HFF-Myc (cell line): ENCODE results near the gene CPVL.

Source experiments
- DNase-seq: peaks from one replicate; pipeline ENCODE4 v3.0.0-alpha.2; 2011; ENCODE audit warnings: low read depth; ENCODE audit errors: extremely low read depth
- H3K4me3 ChIP-seq: replicated peaks from 2 replicates; pipeline ENCODE4 v1.5.1; 2011; ENCODE audit warnings: low read depth, mild to moderate bottlenecking, control low read depth, low read length
- TF ChIP-seq, protein P1 (sequence below): IDR thresholded peaks from 2 replicates; pipeline ENCODE4 v1.5.1; 2012; ENCODE audit warnings: mild to moderate bottlenecking, low read depth, low read length, control low read depth; ENCODE audit errors: missing control alignments

The CPVL gene

DNA sequence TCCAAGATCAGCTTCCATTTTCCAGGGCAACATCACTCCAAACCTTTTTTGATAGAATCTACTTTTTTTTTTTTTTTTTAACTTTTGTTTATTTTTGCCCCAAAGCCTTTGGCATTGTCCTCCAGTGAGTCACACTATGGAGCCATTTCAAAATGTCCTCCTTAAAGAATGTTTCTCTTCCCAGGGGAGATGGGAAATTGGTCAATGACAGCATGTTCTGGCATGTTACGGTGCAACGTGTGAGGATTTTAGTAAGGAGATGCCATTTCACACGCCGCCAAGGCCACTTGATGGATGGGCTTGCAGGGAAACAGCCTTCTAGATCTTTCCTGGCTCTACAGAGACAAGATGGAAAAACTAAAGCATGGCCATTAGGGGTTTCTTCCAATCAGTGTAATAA, 157.5 kb downstream of the CPVL start:
- DNase-seq, result peak; percentile 75
- no peak overlapping the region for H3K4me3 ChIP-seq
- TF ChIP-seq, protein P1, sequence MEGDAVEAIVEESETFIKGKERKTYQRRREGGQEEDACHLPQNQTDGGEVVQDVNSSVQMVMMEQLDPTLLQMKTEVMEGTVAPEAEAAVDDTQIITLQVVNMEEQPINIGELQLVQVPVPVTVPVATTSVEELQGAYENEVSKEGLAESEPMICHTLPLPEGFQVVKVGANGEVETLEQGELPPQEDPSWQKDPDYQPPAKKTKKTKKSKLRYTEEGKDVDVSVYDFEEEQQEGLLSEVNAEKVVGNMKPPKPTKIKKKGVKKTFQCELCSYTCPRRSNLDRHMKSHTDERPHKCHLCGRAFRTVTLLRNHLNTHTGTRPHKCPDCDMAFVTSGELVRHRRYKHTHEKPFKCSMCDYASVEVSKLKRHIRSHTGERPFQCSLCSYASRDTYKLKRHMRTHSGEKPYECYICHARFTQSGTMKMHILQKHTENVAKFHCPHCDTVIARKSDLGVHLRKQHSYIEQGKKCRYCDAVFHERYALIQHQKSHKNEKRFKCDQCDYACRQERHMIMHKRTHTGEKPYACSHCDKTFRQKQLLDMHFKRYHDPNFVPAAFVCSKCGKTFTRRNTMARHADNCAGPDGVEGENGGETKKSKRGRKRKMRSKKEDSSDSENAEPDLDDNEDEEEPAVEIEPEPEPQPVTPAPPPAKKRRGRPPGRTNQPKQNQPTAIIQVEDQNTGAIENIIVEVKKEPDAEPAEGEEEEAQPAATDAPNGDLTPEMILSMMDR, result no peak

DNA sequence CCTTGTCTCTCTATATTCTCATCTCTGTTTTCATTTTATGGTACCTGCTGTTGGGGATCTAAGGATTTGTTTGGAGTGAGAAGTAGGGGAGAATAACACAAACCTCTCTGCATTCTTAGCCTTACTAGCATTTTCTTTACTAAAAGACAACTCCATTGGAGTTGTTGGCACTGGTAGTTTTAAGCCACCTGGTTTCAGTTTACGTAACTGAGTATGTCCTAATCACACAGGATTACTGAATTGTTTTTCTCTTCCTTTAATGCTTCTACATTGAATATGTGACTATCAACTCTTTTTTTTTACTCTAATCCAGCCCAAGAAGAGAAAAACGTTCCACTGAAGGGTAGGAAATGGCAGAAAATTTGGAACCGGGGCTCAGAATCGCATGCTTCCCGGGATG, 158.2 kb downstream of the CPVL start:
- H3K4me3 ChIP-seq, result no peak overlapping the region
- no peak for DNase-seq
- TF ChIP-seq, protein P1, result no peak

DNA sequence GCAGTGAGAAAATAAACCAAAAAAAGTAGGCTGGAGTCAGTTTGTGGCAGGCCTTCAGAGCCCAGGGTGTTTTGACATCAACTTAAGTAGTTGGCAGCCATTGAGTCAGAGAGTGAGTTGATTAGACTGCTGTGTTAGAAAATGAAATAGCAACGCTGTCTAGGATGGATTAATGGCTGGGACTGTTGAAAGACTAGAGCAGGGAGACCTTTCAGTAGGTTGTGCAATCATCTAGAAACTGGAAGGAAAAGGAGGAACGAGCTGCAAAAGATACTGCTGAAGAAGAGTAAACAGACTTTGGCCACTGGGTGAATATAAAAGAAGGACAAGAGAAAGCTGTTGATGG, 159.6 kb downstream of the CPVL start:
- no peak for DNase-seq
- TF ChIP-seq, protein P1, result no peak
- no peak overlapping the region for H3K4me3 ChIP-seq

DNA sequence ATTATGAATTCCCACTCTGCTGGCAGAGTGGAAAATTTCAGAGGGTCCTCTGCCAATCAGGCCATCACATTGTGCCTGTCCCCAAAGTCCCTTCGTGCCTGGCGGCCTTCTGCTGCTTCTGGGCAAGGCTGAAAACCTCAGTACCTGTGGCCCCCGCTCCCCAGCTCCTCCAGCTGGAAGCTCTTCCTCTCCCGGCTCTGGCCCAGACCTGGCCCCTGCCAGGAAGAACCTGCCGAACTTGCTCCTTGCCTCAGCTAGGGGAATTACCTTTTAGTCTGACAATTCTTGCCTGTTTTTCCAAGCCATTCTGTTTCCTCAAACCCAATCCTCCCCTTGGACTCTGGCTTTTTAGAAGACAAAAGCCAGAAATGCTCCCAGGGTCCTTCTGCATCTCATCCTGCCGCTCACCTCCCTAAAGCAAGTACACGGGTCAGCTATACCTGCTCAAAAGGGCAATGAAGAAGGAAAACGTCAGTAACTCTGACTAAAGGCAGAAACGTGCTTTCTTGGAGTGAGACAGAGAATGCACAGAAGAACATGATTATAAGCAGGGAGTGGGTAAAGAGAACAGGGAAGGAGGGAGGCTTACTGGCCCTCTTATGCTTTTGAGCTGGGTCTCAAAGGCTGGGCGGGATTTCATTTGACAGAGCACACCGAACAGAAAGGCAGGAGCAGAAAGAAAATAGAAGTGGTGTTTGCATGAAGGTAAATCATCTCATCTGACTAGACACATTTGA, 160.1 kb downstream of the CPVL start:
- H3K4me3 ChIP-seq, result no peak overlapping the region
- DNase-seq, result no peak
- TF ChIP-seq, protein P1, result no peak

DNA sequence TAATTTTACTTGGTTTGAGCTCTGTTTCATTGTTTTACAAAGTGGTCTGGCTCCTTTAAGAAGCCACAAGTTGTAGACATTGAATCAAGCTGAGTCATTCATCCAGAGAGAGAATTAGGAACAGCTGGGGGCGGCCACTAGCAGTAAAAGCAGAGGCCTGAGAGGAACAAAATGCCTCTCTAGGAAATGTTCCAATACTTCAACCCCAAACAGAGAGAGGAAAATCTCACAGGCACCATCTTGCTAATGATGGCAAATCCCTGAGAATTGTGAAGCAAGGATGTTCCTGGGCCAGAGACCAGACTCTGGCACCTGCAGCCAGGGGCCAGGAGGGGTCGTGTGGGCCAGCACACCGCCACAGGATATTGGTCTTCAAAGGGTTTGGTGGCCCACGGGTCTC, 161.7 kb downstream of the CPVL start:
- no peak overlapping the region for H3K4me3 ChIP-seq
- TF ChIP-seq, protein P1, result no peak
- DNase-seq, result peak; percentile 75

DNA sequence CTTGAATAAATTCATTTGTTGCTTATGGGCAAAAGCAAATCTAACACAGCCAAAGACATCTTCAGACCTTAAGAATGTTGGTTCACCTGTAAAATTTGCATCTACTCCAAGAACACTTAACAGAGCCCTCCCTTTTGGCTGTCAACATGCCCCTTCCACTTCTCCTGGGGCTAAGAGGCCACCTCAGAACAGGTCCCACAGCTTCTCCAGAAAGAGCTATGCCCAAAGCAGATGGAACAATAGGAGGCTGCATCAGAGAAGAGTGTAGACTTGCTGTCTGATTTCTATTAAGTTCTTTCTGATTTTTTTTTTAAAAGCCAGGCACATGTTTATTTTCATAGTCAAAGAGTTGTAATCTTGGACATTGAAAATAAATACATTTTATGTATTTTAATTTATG, 162.1 kb downstream of the CPVL start:
- TF ChIP-seq, protein P1, result no peak
- H3K4me3 ChIP-seq, result no peak overlapping the region
- DNase-seq, result no peak

DNA sequence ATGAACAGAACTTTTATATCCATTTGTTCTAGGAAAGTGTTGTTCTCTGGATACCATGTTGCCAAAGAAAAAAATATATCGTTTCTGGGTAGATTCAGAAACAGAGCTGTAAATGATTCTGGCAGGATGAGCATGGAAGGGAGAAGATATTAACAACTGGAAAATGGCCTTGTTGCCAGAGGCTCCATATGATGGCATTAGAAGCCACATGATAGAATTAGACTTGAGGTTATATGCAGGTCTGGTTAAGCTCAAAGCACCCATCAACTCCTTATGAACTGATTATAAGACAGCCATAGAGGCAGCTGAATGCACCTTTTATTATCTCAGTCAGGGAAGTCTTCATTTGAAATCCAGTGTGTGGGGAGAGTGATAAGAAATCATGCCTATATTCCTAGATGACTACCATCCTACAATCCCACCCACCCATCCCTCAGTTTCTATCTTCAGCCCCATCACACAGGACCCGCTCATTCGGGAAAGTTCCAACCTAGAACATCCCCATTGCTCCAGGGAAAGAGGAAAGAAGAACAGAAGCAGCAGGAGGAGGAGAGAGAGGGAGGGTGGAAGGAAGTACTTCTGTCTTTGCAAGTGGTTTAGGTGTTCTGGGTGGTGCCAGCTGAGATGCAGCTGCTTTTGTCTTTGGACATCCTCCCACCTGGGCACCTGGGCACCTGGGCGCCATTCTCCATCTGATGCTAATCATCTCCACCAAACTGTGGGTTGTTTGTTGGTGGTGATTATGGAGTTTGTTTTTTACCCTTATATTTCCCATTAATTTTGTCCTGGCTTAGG, 162.7 kb downstream of the CPVL start:
- no peak overlapping the region for H3K4me3 ChIP-seq
- TF ChIP-seq, protein P1, result no peak
- no peak for DNase-seq
